K562 (cell line): ENCODE results near the gene PLCG2. TPM values are rescaled to one million over a fixed set of nuclear protein-coding genes. Genes with fewer than 3 reads are reported as not detected.
A peak's percentile ranks its signal among the peaks of the same experiment; 100 is the strongest.

ENCODE experiments used
- ATAC-seq: fragments of 200-7000 bp; cut with Tn5 transposase; 3 replicates; pipeline ENCODE4 v1.9.1; 2020; ENCODE audit warnings: moderate library complexity
- BruUV-seq: library from RNA; stranded (reverse); fragments of 400-500 nt; replicated peaks from 2 replicates; lab custom pipeline; 2021; lab: Mats Ljungman, UMichigan
- CTCF ChIA-PET: fragments of 300-600 bp; formaldehyde crosslinking; extraction: SDS; loops from one replicate; lab custom pipeline; 2021; ENCODE audit warnings: low intra/inter-chr PET ratio; lab: Yijun Ruan, JAX
- POLR2A ChIA-PET: fragments of 300-600, 350-650 bp; sonication (Branson Sonifier 250); formaldehyde crosslinking; extraction: SDS; loops from one replicate; lab custom pipeline; 2021; ENCODE audit warnings: antibody characterized with exemption, inconsistent platforms; lab: Yijun Ruan, JAX
- DNase-seq, 4 experiments: peaks; one replicate each; pipeline versions ENCODE4 v3.0.0 to v3.0.0-alpha.2; 2011 to 2018; ENCODE audit warnings: low spot score in 3 of 4, mixed read lengths in 3 of 4; ENCODE audit errors: extremely low read depth in 1 of 4
- FAIRE-seq: peaks from 2 replicates; lab custom pipeline; 2011; peaks lifted over from hg19 to GRCh38; lab: Jason Lieb, UNC
- H2AFZ ChIP-seq: 2 replicates; pipeline ENCODE4 v1.6.0; 2011; ENCODE audit warnings: low read depth, low read length, control low read depth, inconsistent platforms
- H3K27ac ChIP-seq: fragments of 200-600 bp; 3 replicates; pipeline ENCODE4 v1.8.0; 2011; ENCODE audit warnings: low read depth, mild to moderate bottlenecking, control low read depth, inconsistent platforms, low read length, moderate library complexity, mixed read lengths; ENCODE audit errors: extremely low read depth
- H3K27me3 ChIP-seq, 2 experiments: fragments of 300-600 bp in 1 of 2; 2 replicates in 1 of 2; 3 replicates in 1 of 2; pipeline versions ENCODE4 v1.6.0 to v1.8.0; 2011; ENCODE audit warnings: inconsistent platforms in 2 of 2, low read length in 2 of 2, mild to moderate bottlenecking in 1 of 2, mixed read lengths in 1 of 2, moderate library complexity in 1 of 2; ENCODE audit not compliant: control insufficient read depth in 2 of 2, insufficient read depth in 2 of 2
- H3K36me3 ChIP-seq: fragments of 300-600 bp; 3 replicates; pipeline ENCODE4 v1.8.0; 2011; ENCODE audit warnings: mild to moderate bottlenecking, low read length, inconsistent platforms; ENCODE audit not compliant: control insufficient read depth, insufficient read depth
- H3K4me1 ChIP-seq, 2 experiments: fragments of 200-600 bp in 1 of 2; replicated peaks in 1 of 2; 2 replicates in 1 of 2; 3 replicates in 1 of 2; pipeline versions ENCODE4 v1.5.1 to v1.8.0; 2011; ENCODE audit warnings: inconsistent platforms in 2 of 2, low read length in 2 of 2, mild to moderate bottlenecking in 1 of 2, mixed read lengths in 1 of 2, moderate library complexity in 1 of 2; ENCODE audit not compliant: control insufficient read depth in 2 of 2, insufficient read depth in 2 of 2
- H3K4me2 ChIP-seq: 2 replicates; pipeline ENCODE4 v1.6.1; 2011; ENCODE audit warnings: low read length, control low read depth, inconsistent platforms, mixed read lengths; ENCODE audit not compliant: insufficient read depth
- H3K4me3 ChIP-seq: fragments of 200-600 bp; sonication (generic), shearing (Covaris generic); 2 replicates; pipeline ENCODE4 v1.5.1; 2016; ENCODE audit warnings: control low read depth, inconsistent platforms
- H3K79me2 ChIP-seq: fragments of 200-600 bp; 3 replicates; pipeline ENCODE4 v1.8.0; 2011; ENCODE audit warnings: low read length, inconsistent platforms; ENCODE audit not compliant: control insufficient read depth, insufficient read depth
- H3K9ac ChIP-seq, 2 experiments: 2 replicates each; pipeline versions ENCODE4 v1.6.0 to v1.6.1; 2011; ENCODE audit warnings: low read depth in 2 of 2, low read length in 2 of 2, control low read depth in 1 of 2, inconsistent platforms in 1 of 2, mild to moderate bottlenecking in 1 of 2, mixed read lengths in 1 of 2; ENCODE audit not compliant: insufficient read depth in 1 of 2
- H3K9me1 ChIP-seq: one replicate; pipeline ENCODE4 v1.6.0; 2011; ENCODE audit warnings: inconsistent platforms, mild to moderate bottlenecking, low read length, moderate library complexity; ENCODE audit not compliant: control insufficient read depth, insufficient read depth
- H3K9me3 ChIP-seq: replicated peaks from 2 replicates; pipeline ENCODE4 v1.5.1; 2011; ENCODE audit warnings: low read depth, low read length, inconsistent platforms; ENCODE audit not compliant: control insufficient read depth, insufficient read depth
- H4K20me1 ChIP-seq: replicated peaks from 2 replicates; pipeline ENCODE4 v1.6.1; 2011; ENCODE audit warnings: low read length, inconsistent platforms, mixed read lengths; ENCODE audit not compliant: control insufficient read depth, insufficient read depth
- CEBPG ChIP-seq, 3 experiments: fragments of 200-800 bp in 1 of 3; sonication (Bioruptor generic) in 1 of 3; sonication (generic) in 1 of 3; formaldehyde crosslinking in 1 of 3; IDR thresholded peaks in 2 of 3; conservative IDR thresholded peaks in 1 of 3; 2 replicates each; pipeline versions ENCODE4 v1.6.1 to v1.8.0; 2016 to 2022; ENCODE audit warnings: missing compliant biosample characterization in 2 of 3, missing genetic modification characterization in 2 of 3, mild to moderate bottlenecking in 1 of 3, missing genetic modification reagents in 1 of 3
- FOXJ2 ChIP-seq: fragments of 200-800 bp; sonication (Bioruptor generic); IDR thresholded peaks from 2 replicates; pipeline ENCODE4 v1.6.1; 2016; ENCODE audit warnings: missing genetic modification characterization, missing compliant biosample characterization
- HDAC8 ChIP-seq: fragments of 450-650 bp; IDR thresholded peaks from 2 replicates; pipeline ENCODE4 v1.6.1; 2016; ENCODE audit warnings: mild to moderate bottlenecking, missing genetic modification characterization, moderate library complexity, missing compliant biosample characterization
- L3MBTL2 ChIP-seq: fragments of 450-650 bp; IDR thresholded peaks from 2 replicates; pipeline ENCODE4 v1.6.1; 2016; ENCODE audit warnings: mild to moderate bottlenecking, moderate library complexity
- USF2 ChIP-seq: sonication (generic); formaldehyde crosslinking; IDR thresholded peaks from 2 replicates; pipeline ENCODE4 v1.5.0; 2020; ENCODE audit warnings: missing genetic modification reagents
- WGBS: fragments of 100-300 bp; shearing (Covaris generic); methylation state at CpG from one replicate; pipeline ENCODE4 v1.1.6; 2016; ENCODE audit warnings: low coverage, mixed read lengths; ENCODE audit not compliant: insufficient coverage; ENCODE audit errors: missing lambda C conversion rate; 5-methylcytosine and 5-hydroxymethylcytosine counted together
- in situ Hi-C: fragments of 300-500 bp; cut with MboI; formaldehyde crosslinking; loops from 4 replicates; pipeline ENCODE4 v1.15.0; 2018; ENCODE audit warnings: inconsistent platforms, mixed read lengths
- intact Hi-C: fragments of 100-400 bp; cut with micrococcal nuclease; formaldehyde crosslinking; loops from 2 replicates; pipeline ENCODE4 v1.14.2; 2022
- polyA plus RNA-seq, 8 experiments: library from polyadenylated mRNA; depleted of rRNA in 4 of 8; stranded (reverse) in 5 of 8; unstranded in 3 of 8; fragments of >200 nt; fragmentation: Nextera tagmentation in 2 of 8; fragmentation: Illumina TruSeq in 1 of 8; extraction: Ambion mirVana in 2 of 8; extraction: Trizol in 1 of 8; gene quantifications; 2 replicates each; pipeline versions ENCODE4 v1.2.1 to v1.2.3, GENCODE V29; 2011 to 2014; ENCODE audit warnings: inconsistent platforms in 1 of 8, missing spikeins in 1 of 8
- total RNA-seq, 7 experiments: library from RNA; depleted of rRNA in 6 of 7; stranded (reverse); fragments of >200 nt in 6 of 7; fragmentation: Illumina TruSeq in 2 of 7; extraction: Trizol in 2 of 7; gene quantifications; 2 replicates each; pipeline versions ENCODE4 v1.2.1 to v1.2.3, GENCODE V29; 2011 to 2021; ENCODE audit warnings: low replicate concordance in 1 of 7

Gene PLCG2
- total and polyA plus RNA-seq, 9 of the 15 experiments (the other 6 are each of a cell fraction or from before 2014, with no cell fraction given): 0.94 to 7.1 (median 3.1) TPM

GRCh38 chr16:81841722-81842121 lies 62.6 kb downstream of the PLCG2 start:
- in situ Hi-C loops: no loop called here
- no TSS peak for BruUV-seq

More at GRCh38 chr16:81841722-81842121, 62.6 kb downstream of the PLCG2 start:
- Histone ChIP-seq H3K4me1 (no peaks in the 10 kb centered on the region; a peak in 2 of 5 replicates), H3K4me3 (no peak overlapping the region), H3K9ac (no peak overlapping the region), H4K20me1 (no peaks in the 10 kb centered on the region), H3K9me1 (no peaks in the 10 kb centered on the region), H3K79me2 (no peaks in the 10 kb centered on the region), H3K27ac (no peak overlapping the region)
- FAIRE-seq: no peak
- intact Hi-C loops: no loop called here
- CTCF ChIA-PET: no interaction called here
- TF ChIP-seq L3MBTL2 (peak; percentile 36; the same call in 1 of the 2 replicates), CEBPG (CRISPR knock-in tag; IDR thresholded peaks at IDR 0.05) (no peak), CEBPG (tag; conservative IDR thresholded peaks at IDR 0.05 in 1 of 2, IDR thresholded peaks at IDR 0.05 in 1 of 2) (0 out of 4 replicates have a peak, but pooled peaks of 1 of the 2 experiments have one; percentile 12), USF2 (peak; percentile 35; the same call in 1 of the 2 replicates), HDAC8 (no peak), FOXJ2 (peak; percentile 79)
- TF ChIP-seq, all 486 proteins: peak for 4
- Histone ChIP-seq H3K9me3 (no peaks in the 10 kb centered on the region), H3K4me2 (no peak overlapping the region), H3K27me3 (peaks cover 32 to 64% of the 10 kb centered on the region in 2 experiments), H2AFZ (no peak overlapping the region), H3K36me3 (no peaks in the 10 kb centered on the region)
- no peak for DNase-seq
- no peak for ATAC-seq
- POLR2A ChIA-PET: interaction anchor here (1.8 kb wide), 1 partner anchor 9 kb away, joined by 5 read pairs; no protein-coding TSS in a partner anchor
- WGBS: 4% methylated on average over 7 of the region's 7 CpGs
